HCEC 1CT (cell line): ENCODE measurements around the gene ATP8A2.

Source experiments
- DNase-seq: peaks from one replicate; pipeline ENCODE4 v3.0.0-alpha.2; 2017

Gene ATP8A2

GRCh38 chr13:25384758-25385410, 13.1 kb downstream of the ATP8A2 start:
- DNase-seq = no peak

DNA sequence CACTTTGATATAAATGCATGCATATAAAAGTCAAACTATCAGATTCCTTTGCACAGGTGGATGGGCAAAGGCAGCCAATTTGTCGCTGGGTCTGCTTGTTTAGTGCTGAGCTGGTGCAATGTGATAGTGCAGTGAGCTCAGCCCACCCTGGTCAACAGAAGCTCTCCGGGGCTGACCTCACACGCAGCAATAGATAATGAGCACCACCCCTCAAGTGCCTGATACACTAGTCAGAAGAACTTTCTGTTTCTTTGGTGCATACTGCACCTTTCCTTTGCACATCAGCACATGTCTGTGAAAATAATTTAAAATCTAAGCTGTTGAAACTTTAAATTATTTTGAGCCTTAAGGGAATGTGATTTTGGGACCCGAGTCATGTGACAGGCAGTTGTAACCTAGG, 20.2 kb downstream of the ATP8A2 start:
- no peak for DNase-seq

DNA sequence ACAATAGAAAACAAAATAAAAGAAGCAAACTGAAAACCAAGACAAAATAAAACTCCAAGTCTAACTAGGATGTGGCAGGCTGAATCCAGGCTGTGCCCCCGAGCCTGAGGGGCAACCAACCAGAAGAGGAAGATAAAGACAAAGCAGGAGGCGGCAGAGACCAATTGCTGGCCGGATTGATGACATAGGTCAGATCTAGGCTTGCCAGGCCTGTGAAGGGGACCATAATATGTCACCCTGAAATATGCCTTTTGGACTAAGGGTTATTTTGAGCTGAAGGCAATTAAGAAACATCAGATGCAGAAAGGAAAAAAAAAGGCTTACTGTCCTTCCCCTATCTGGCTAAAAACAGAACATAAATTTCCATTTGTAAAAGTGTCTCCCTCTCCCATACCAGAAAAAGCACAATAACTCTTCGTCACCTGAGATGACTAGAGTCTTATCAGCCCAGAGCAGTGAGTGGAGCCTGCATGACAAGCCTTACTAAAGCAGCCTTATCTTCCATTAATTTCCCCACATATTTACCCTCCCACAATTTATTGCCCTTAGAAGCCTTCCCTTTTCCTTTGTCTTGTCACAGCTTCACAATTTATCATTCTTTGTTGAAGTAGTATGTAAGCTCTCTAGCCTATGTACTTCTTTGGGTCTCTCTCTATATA, 22.8 kb downstream of the ATP8A2 start:
- DNase-seq = no peak

DNA sequence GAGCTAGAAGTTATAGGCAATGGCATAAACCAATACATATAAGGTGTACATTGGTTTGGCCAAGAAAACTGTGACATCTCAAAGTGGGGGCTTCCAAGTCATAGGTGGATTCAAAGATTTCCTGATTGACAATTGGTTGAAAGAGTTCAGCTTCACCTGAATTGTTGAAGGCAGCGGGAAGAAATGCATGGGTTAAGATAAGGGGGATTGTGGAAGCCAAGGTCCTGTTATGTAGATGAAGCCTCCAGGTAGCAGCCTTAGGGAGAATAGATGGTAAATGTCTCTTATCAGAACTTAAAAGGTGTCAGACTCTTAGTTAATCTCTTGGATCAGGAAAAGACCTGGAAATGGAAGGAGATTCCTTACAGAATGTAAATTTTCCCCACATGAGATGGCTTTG, 26.0 kb downstream of the ATP8A2 start:
- no peak for DNase-seq

DNA sequence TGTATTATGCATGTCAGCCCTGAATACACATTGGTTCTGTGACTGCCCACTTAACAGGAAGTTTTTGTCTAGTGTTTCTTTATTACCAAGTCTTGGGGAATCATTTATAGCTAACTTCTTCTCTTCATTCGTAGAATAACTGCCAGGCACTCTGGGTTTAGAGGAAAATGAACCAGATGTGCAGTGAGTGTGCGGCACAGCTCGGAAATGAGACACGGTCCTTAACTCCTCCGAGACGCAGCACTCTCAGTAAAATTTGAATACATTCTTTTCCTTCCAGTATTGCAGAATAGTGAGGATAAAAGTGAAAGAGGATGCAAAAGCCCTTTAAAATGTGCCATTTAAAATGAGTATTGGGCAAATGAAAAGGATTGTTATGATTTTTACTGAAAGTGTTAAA, 29.2 kb downstream of the ATP8A2 start:
- DNase-seq = no peak

DNA sequence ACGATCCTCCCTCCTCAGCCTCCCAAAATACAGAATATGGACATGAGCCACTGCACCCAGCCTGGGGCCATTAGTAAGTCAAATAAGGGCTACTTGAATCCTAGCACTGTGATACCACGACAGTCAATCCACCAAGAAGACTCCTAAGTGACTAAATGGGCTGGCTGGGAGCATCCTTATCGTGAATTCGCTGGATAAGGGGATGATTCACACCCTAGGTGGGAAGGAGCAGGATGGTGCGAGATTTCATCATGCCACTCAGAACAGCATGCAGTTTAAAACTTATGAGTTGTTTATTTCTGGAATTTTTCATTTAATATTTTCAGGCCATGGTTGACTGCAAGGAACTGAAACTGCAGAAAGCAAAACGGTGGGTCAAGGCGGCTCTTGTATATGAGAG, 30.2 kb downstream of the ATP8A2 start:
- no peak for DNase-seq

DNA sequence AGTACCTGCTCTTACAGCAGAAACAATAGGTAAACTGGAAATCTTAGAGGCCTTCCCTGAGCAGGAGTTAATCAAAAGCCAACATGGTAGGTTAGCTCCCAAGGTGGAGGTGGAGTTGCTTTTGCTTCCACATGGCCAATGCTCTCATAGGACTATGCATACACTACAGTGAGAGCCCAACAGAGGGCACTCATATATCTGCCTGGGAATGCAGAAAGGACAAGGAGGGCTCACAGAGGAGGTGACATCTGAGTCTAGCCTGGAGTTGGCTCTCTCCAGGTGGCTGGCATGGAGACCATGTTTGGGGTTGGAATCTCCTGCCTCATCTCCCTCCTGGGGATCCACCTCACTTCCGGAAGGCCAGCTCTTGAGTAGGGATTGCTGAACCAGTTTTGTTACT, 34.6 kb downstream of the ATP8A2 start:
- no peak for DNase-seq

DNA sequence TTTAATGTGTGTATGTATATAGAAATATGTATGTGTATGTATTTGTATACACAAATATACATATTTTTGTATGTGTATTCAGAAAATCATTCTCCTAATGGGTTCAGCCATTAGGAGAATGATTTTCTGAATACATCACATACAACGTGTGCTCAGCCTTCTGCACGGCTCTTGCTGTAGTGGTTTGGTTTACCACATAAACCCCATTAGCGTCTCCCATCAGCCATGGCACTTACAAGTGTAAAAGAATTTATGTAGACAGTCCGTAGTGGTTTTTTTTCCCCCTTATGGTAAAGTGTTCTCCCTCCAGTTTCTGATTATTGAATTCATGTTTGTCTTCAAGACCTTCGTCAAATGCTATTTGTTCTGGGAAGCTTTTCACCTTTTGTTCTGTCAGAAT, 38.2 kb downstream of the ATP8A2 start:
- no peak for DNase-seq

DNA sequence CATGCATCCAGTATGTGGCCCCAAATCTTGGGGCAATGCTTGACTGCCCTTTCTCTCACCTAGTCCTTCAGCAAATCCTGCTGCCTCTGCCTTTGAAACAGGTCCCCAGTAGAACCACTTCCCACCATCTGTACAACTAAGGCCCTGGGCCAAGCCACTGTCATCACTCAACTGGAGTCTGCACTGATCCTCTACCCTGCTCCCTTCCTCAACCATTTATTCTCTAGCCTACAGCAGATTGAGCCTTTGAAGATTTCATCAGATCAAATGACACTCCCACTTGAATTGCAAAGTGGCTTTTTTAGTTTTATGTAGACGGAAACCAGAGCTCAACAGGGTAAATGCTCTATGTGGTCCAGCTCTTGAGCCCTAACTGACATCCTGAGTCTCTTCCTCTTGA, 43.5 kb downstream of the ATP8A2 start:
- DNase-seq = no peak

GRCh38 chr13:25417535-25417934, 45.8 kb downstream of the ATP8A2 start:
- no peak for DNase-seq

DNA sequence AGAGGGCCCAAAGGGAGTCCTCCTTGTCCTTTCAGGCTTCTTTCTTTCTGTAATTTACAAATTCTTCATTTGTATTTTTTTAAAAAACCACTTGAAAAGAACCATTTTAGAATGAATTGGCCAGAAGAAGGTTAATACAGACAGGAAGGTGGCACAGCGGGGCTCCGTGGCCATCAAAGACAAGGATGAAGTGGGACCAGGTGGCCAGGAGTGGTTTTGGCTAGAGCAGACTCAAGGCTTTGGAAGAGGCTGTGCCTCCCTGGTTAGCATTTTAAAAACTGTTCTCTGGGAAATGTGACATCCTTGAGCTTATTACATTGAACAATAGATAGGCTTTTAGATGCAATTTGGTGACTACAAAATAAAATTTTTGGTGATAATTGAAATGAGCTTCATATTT, 48.4 kb downstream of the ATP8A2 start:
- no peak for DNase-seq

DNA sequence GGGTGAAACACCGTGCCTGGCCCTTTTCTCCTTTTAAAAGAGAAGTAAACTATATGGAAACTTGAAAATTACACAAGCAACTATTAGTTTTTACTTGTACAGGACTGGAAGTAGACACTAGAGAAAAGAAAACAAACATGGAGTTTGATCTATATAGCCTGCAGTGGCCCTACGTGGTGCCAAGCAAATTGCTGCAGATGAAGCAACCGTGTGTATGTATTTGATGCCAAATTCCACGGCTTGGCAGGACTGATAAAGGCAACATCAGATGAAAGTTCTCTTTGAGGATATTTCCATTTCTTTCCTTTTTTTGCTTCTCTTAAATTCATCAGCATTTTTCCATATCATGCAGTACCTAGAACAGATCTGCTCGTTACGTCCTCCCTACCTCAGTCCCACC, 49.8 kb downstream of the ATP8A2 start:
- DNase-seq = no peak

DNA sequence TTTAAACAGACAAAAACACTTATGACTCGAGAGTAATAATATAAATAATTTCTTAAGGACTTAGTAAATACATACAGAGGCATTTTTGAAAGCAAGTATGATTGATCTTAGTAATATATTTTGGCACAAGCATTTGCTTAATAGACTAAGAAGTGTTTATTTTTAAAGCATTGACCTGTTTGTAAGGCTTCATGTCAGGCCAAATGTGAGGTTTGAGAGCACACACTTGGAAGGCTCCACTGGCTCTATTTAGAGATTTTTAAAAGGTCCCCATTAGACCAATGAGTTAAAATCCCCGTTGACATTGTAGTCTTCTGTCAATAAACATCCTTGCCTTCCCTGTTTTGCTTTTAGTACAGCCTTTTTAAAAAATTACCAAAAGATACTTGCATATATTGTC, 50.4 kb downstream of the ATP8A2 start:
- no peak for DNase-seq

DNA sequence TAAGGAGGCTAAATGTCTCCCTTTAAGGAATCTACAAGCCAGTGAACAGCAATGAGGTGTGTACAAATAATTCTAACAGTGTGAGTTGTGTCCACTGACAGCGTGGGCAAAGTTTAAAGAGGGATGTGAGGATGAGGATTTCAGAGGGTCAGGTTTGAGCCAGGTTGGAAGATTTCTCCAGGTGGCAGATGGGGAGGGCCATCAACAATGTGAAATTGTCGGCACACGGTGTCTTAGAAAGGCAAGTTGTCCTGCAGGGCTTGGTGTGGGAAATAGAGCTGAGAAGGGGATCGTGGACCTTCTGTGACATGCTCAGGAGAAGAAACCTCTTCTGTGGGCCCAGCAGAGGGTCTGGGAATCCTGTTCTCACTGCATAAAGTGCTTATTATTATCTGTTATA, 52.1 kb downstream of the ATP8A2 start:
- no peak for DNase-seq

GRCh38 chr13:25429466-25429865, 57.7 kb downstream of the ATP8A2 start:
- no peak for DNase-seq

DNA sequence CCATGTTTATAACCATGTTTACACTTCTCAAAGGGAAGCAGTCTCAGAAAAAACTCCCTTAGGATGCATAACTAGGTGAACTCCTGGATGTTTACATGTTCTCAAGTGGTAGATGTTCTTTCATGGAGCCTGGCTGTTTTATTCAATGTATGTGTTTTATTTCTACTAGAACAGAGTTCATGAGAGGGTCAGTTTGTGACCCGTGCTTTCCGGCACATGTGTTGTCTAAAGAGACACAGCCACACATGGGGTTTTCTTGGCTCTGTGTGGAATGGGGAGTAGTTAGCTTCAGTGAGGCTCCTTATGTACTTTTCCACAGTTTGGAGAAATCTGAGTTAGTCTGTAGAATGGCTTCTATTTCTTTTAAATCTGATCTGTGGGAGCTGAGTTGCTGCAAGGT, 60.9 kb downstream of the ATP8A2 start:
- no peak for DNase-seq

GRCh38 chr13:25440061-25440460, 68.3 kb downstream of the ATP8A2 start:
- no peak for DNase-seq

DNA sequence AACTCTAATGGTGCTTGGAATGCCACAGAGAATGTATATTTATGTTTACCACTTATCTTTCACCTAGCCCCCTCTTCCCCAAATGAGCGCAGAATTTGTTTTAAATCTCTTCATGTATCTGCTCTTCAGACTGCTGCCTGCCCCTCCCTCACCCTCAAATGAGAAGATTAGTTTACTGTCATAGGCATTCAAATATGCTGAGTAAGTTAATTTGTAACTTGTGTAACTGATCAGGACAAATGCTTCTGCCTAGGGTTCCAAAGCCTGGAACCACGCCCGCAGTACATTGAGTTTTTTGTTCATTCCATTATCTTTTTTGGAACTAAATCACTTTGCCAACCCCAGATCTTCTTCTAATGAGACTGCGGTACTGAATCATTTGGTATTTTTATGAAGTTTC, 74.5 kb downstream of the ATP8A2 start:
- DNase-seq = no peak

DNA sequence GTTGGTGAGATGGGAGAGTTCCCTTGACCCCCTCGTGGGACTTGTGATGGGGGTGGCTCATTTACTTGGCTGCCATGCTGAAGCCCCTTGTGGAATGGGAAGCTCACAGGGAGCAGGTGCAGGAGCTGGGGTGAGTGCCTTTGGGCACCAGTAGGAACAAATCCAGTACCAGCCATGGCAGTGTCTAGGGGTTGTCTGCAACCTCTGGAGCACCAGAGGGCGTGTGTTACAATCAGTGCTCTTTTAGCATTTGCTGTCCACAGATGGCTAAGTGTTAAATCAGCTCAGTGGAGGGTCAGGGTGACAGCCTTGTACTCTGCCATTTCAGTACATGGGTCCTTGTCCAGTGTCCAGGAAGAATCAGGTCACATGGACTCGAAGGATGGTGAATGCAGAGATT, 75.6 kb downstream of the ATP8A2 start:
- no peak for DNase-seq

GRCh38 chr13:25453850-25454365, 82.1 kb downstream of the ATP8A2 start:
- DNase-seq = no peak

- no peak for DNase-seq
Measured at GRCh38 chr13:25455146-25455545, 83.4 kb downstream of the ATP8A2 start.

DNA sequence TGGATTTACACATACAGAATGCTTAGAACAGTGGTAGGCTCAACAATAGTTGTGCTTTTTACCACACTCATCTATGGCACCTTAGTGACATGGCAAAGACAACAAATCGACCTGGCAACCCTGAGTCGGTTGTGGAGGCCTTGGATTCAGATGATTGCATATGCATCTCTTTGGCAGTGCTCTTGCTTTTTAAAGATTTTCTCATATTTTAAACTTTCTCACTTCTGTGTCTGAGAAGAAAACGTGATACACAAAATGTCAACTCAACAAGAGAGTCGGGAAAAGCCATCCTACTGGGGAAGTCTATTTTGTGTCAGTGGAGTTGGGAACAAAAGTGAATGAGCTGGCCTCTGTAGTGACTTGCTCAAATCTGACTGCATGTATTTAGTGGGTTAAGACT, 85.8 kb downstream of the ATP8A2 start:
- DNase-seq = no peak

- DNase-seq = no peak
Measured at GRCh38 chr13:25462301-25463125, 90.7 kb downstream of the ATP8A2 start.

DNA sequence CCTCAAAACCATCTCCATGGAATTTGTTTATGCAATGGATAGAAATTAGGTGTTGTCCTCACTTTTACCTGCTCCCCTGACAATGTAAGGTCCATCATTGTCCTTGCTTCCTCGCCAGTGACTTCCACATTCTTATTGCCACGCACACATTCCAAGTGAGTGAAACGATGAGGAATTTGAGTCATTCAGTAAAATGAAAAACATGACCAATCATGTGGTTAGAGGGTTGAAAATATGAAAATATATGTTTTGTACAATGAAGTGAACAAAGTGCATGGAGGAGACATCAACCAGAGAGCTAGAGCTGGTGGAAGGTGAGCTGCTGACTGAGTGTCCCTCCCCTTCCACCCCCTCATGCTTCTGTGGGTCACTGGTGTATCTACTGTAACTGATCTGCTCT, 91.7 kb downstream of the ATP8A2 start:
- DNase-seq = no peak
